ENCODE measurements around the gene PTCRA.

Gene PTCRA

GRCh38 chr6:42974919-42975505, 59.2 kb downstream of the PTCRA start:
- no peak for DNase-seq
